ENCODE measurements around the gene CSN1S1. TPM values are rescaled to one million over a fixed set of nuclear protein-coding genes. Genes with fewer than 3 reads are reported as not detected.

Gene CSN1S1
- not detected for polyA plus RNA-seq
- long read RNA-seq, donor 1 = 0 reads
- long read RNA-seq, donor 2 = 0 reads
- long read RNA-seq, donor 3 = 0 reads
- long read RNA-seq, donor 4 = 0 reads
- long read RNA-seq, donor 5 = 0 reads
- long read RNA-seq, donor 6 = 0 reads
- long read RNA-seq, donor 7 = 0 reads
- long read RNA-seq, donor 8, partial matches to known transcripts = 0 of 5 reads
- long read RNA-seq, donor 8, other reads (novel, unspliced or antisense) = 5 of 5 reads
- long read RNA-seq, donor 9 = 0 reads
- long read RNA-seq, donor 10 = 0 reads

- FAIRE-seq (no peak), DNase-seq (no peak)
- Histone ChIP-seq H3K27me3 (ENCODE audit: control insufficient read depth in 3 of 3, insufficient read depth in 3 of 3, low read length in 3 of 3) (no peaks in the 10 kb centered on the region), H3K4me1 (ENCODE audit: control insufficient read depth in 3 of 3, insufficient read depth in 2 of 3, low read depth in 1 of 3, low read length in 2 of 3) (no peaks in the 10 kb centered on the region), H3K4me3 (ENCODE audit: low read depth in 1 of 3, low read length in 3 of 3) (no peak within 1 kb of the TSS), H3K36me3 (ENCODE audit: control insufficient read depth in 3 of 3, insufficient read depth in 2 of 3, low read depth in 1 of 3, low read length in 3 of 3) (no peaks in the 10 kb centered on the region), H3K9me3 (ENCODE audit: control insufficient read depth in 2 of 2, insufficient read depth in 1 of 2, low read depth in 1 of 2, low read length in 1 of 2) (no peaks in the 10 kb centered on the region), H3K27ac (ENCODE audit: low read depth in 1 of 3, low read length in 2 of 3) (no peak within 1 kb of the TSS)
- WGBS, 3 donors = 92 to 96% (median 93%) methylated on average over 3 of the region's 3 CpGs
Observed at GRCh38 chr4:69930768-69931167, at the start of gene CSN1S1. CSN1S1 (plus strand) TSS chr4:69931068; CDS start chr4:69932556, 1,488 bp downstream.

- DNase-seq (peak; percentile 56 to 62), FAIRE-seq (peak; percentile 23)
- Histone ChIP-seq H3K27me3 (ENCODE audit: control insufficient read depth in 3 of 3, insufficient read depth in 3 of 3, low read length in 3 of 3) (no peaks in the 10 kb centered on the region), H3K4me1 (ENCODE audit: control insufficient read depth in 3 of 3, insufficient read depth in 2 of 3, low read depth in 1 of 3, low read length in 2 of 3) (peaks cover 0 to 11% (median 0%) of the 10 kb centered on the region in 3 donors), H3K27ac (ENCODE audit: low read depth in 1 of 3, low read length in 2 of 3) (no peak overlapping the region), H3K36me3 (ENCODE audit: control insufficient read depth in 3 of 3, insufficient read depth in 2 of 3, low read depth in 1 of 3, low read length in 3 of 3) (no peaks in the 10 kb centered on the region), H3K9me3 (ENCODE audit: control insufficient read depth in 2 of 2, insufficient read depth in 1 of 2, low read depth in 1 of 2, low read length in 1 of 2) (peaks cover 0 to 9% of the 10 kb centered on the region in 2 donors), H3K4me3 (ENCODE audit: low read depth in 1 of 3, low read length in 3 of 3) (no peak overlapping the region)
Observed at GRCh38 chr4:69881173-69881773, 49.6 kb upstream of the CSN1S1 start.

- peaks cover 0 to 9% of the 10 kb centered on the region in 2 donors for H3K9me3 ChIP-seq (ENCODE audit: control insufficient read depth in 2 of 2, insufficient read depth in 1 of 2, low read depth in 1 of 2, low read length in 1 of 2)
- no peak for FAIRE-seq
- H3K27me3 ChIP-seq (ENCODE audit: control insufficient read depth in 3 of 3, insufficient read depth in 3 of 3, low read length in 3 of 3) = no peaks in the 10 kb centered on the region
- no peaks in the 10 kb centered on the region for H3K36me3 ChIP-seq (ENCODE audit: control insufficient read depth in 3 of 3, insufficient read depth in 2 of 3, low read depth in 1 of 3, low read length in 3 of 3)
- peaks cover 0 to 5% (median 0%) of the 10 kb centered on the region in 3 donors for H3K4me1 ChIP-seq (ENCODE audit: control insufficient read depth in 3 of 3, insufficient read depth in 2 of 3, low read depth in 1 of 3, low read length in 2 of 3)
- no peak for DNase-seq
- H3K4me3 ChIP-seq (ENCODE audit: low read depth in 1 of 3, low read length in 3 of 3) = no peak overlapping the region
- H3K27ac ChIP-seq (ENCODE audit: low read depth in 1 of 3, low read length in 2 of 3) = no peak overlapping the region
Observed at GRCh38 chr4:69882150-69882549, 48.7 kb upstream of the CSN1S1 start.

- FAIRE-seq (no peak), DNase-seq (no peak)
- H3K36me3 ChIP-seq (ENCODE audit: control insufficient read depth in 3 of 3, insufficient read depth in 2 of 3, low read depth in 1 of 3, low read length in 3 of 3) = no peaks in the 10 kb centered on the region
- no peak overlapping the region for H3K27ac ChIP-seq (ENCODE audit: low read depth in 1 of 3, low read length in 2 of 3)
- no peak overlapping the region for H3K4me3 ChIP-seq (ENCODE audit: low read depth in 1 of 3, low read length in 3 of 3)
- H3K4me1 ChIP-seq (ENCODE audit: control insufficient read depth in 3 of 3, insufficient read depth in 2 of 3, low read depth in 1 of 3, low read length in 2 of 3) = no peaks in the 10 kb centered on the region
- no peaks in the 10 kb centered on the region for H3K27me3 ChIP-seq (ENCODE audit: control insufficient read depth in 3 of 3, insufficient read depth in 3 of 3, low read length in 3 of 3)
- H3K9me3 ChIP-seq (ENCODE audit: control insufficient read depth in 2 of 2, insufficient read depth in 1 of 2, low read depth in 1 of 2, low read length in 1 of 2) = peaks cover 0 to 6% of the 10 kb centered on the region in 2 donors
Observed at GRCh38 chr4:69888336-69888735, 42.5 kb upstream of the CSN1S1 start.

GRCh38 chr4:69894186-69894585 is 36.7 kb upstream of the CSN1S1 start:
- Histone ChIP-seq H3K4me3 (ENCODE audit: low read depth in 1 of 3, low read length in 3 of 3) (no peak overlapping the region), H3K9me3 (ENCODE audit: control insufficient read depth in 2 of 2, insufficient read depth in 1 of 2, low read depth in 1 of 2, low read length in 1 of 2) (no peaks in the 10 kb centered on the region), H3K4me1 (ENCODE audit: control insufficient read depth in 3 of 3, insufficient read depth in 2 of 3, low read depth in 1 of 3, low read length in 2 of 3) (no peaks in the 10 kb centered on the region), H3K27ac (ENCODE audit: low read depth in 1 of 3, low read length in 2 of 3) (no peak overlapping the region), H3K27me3 (ENCODE audit: control insufficient read depth in 3 of 3, insufficient read depth in 3 of 3, low read length in 3 of 3) (no peaks in the 10 kb centered on the region), H3K36me3 (ENCODE audit: control insufficient read depth in 3 of 3, insufficient read depth in 2 of 3, low read depth in 1 of 3, low read length in 3 of 3) (no peaks in the 10 kb centered on the region)
- FAIRE-seq (no peak), DNase-seq (peak; percentile 23 to 54)
- WGBS, 3 donors = 12 to 56% (median 29%) methylated on average over 5 of the region's 5 CpGs

GRCh38 chr4:69894721-69895120 is 36.1 kb upstream of the CSN1S1 start:
- no peaks in the 10 kb centered on the region for H3K36me3 ChIP-seq (ENCODE audit: control insufficient read depth in 3 of 3, insufficient read depth in 2 of 3, low read depth in 1 of 3, low read length in 3 of 3)
- H3K27ac ChIP-seq (ENCODE audit: low read depth in 1 of 3, low read length in 2 of 3) = no peak overlapping the region
- DNase-seq (no peak), FAIRE-seq (no peak)
- H3K4me3 ChIP-seq (ENCODE audit: low read depth in 1 of 3, low read length in 3 of 3) = no peak overlapping the region
- H3K4me1 ChIP-seq (ENCODE audit: control insufficient read depth in 3 of 3, insufficient read depth in 2 of 3, low read depth in 1 of 3, low read length in 2 of 3) = no peaks in the 10 kb centered on the region
- no peaks in the 10 kb centered on the region for H3K27me3 ChIP-seq (ENCODE audit: control insufficient read depth in 3 of 3, insufficient read depth in 3 of 3, low read length in 3 of 3)
- H3K9me3 ChIP-seq (ENCODE audit: control insufficient read depth in 2 of 2, insufficient read depth in 1 of 2, low read depth in 1 of 2, low read length in 1 of 2) = no peaks in the 10 kb centered on the region
- 87 to 93% (median 91%) methylated on average over 3 of the region's 3 CpGs for WGBS, 3 donors

GRCh38 chr4:69896530-69897116 is 34.2 kb upstream of the CSN1S1 start:
- H3K4me3 ChIP-seq (ENCODE audit: low read depth in 1 of 3, low read length in 3 of 3) = no peak overlapping the region
- H3K27me3 ChIP-seq (ENCODE audit: control insufficient read depth in 3 of 3, insufficient read depth in 3 of 3, low read length in 3 of 3) = no peaks in the 10 kb centered on the region
- DNase-seq = no peak
- no peak overlapping the region for H3K27ac ChIP-seq (ENCODE audit: low read depth in 1 of 3, low read length in 2 of 3)
- no peaks in the 10 kb centered on the region for H3K4me1 ChIP-seq (ENCODE audit: control insufficient read depth in 3 of 3, insufficient read depth in 2 of 3, low read depth in 1 of 3, low read length in 2 of 3)
- no peak for FAIRE-seq
- H3K36me3 ChIP-seq (ENCODE audit: control insufficient read depth in 3 of 3, insufficient read depth in 2 of 3, low read depth in 1 of 3, low read length in 3 of 3) = no peaks in the 10 kb centered on the region
- H3K9me3 ChIP-seq (ENCODE audit: control insufficient read depth in 2 of 2, insufficient read depth in 1 of 2, low read depth in 1 of 2, low read length in 1 of 2) = no peaks in the 10 kb centered on the region

GRCh38 chr4:69907151-69907550 is 23.7 kb upstream of the CSN1S1 start:
- DNase-seq (no peak), FAIRE-seq (no peak)
- no peak overlapping the region for H3K27ac ChIP-seq (ENCODE audit: low read depth in 1 of 3, low read length in 2 of 3)
- no peaks in the 10 kb centered on the region for H3K9me3 ChIP-seq (ENCODE audit: control insufficient read depth in 2 of 2, insufficient read depth in 1 of 2, low read depth in 1 of 2, low read length in 1 of 2)
- no peaks in the 10 kb centered on the region for H3K36me3 ChIP-seq (ENCODE audit: control insufficient read depth in 3 of 3, insufficient read depth in 2 of 3, low read depth in 1 of 3, low read length in 3 of 3)
- no peaks in the 10 kb centered on the region for H3K4me1 ChIP-seq (ENCODE audit: control insufficient read depth in 3 of 3, insufficient read depth in 2 of 3, low read depth in 1 of 3, low read length in 2 of 3)
- WGBS, 3 donors = 55 to 85% (median 75%) methylated on average over 1 of the region's 1 CpG
- H3K4me3 ChIP-seq (ENCODE audit: low read depth in 1 of 3, low read length in 3 of 3) = no peak overlapping the region
- H3K27me3 ChIP-seq (ENCODE audit: control insufficient read depth in 3 of 3, insufficient read depth in 3 of 3, low read length in 3 of 3) = no peaks in the 10 kb centered on the region

Measured in small intestine (tissue), 16 donors.